ENCODE results near the gene CHMP1A.

DNA sequence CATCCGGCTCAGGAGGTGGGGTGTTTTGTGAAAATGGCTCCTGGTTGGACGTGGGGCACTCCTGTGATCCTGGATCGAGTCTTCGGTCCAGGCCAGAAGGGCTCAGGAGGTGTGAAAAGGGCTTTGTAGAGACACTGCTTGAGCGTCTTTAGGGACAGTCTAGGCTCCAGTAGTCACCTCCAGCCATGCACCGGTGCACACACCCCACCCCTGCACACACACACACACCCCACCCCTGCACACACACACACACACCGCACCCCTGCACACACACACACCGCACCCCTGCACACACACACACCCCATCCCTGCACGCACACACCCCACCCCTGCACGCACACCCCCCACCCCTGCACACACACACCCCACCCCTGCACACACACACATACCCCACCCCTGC lies 19.1 kb downstream of the CHMP1A start:
- TF ChIP-seq EZH2 (IDR thresholded peaks at IDR 0.05; ENCODE audit: insufficient read depth, poor library complexity, severe bottlenecking) = no peak
- TF ChIP-seq EZH2phosphoT487 (IDR thresholded peaks at IDR 0.05; ENCODE audit: insufficient read depth, low read depth) = no peak
